Heart left ventricle (tissue), 11 donors: ENCODE results near the gene LVRN. TPM values are rescaled to one million over a fixed set of nuclear protein-coding genes. Genes with fewer than 3 reads are reported as not detected.

Experiments
- polyA plus RNA-seq, 2 donors: library from polyadenylated mRNA; stranded (reverse); fragments of 200-250 nt; gene quantifications; one replicate each; pipeline ENCODE4 v1.2.3, GENCODE V29; 2013
- total RNA-seq, 9 donors: library from RNA; depleted of rRNA in 2 of 9; stranded (reverse); fragments of >200 nt in 2 of 9; fragmentation: NEBNext Ultra II Directional in 3 of 9; extraction: Animal tissue kit (Norgen Biotek cat#: 25700) in 3 of 9; gene quantifications; one replicate each; pipeline versions ENCODE4 v1.1.0 to v1.2.4, GENCODE V29; 2016 to 2023
- donor health status: ischemic (EF 13 %, LVEDD 7.1; RV severe dilation, severe dysfunction).
- donor health status: healthy with polysubstance abuse.
- donor health status: DM: no; HTN: yes; CAD: no.
- donor health status: DM: no; HTN: no; CAD: no.
- donor health status: ischemic (EF 25% LVEDD 5.7; RV mildly dilated, moderate dysfunction).
- donor health status: healthy.
- donor health status: DM: yes; HTN: yes; CAD: no.
- donor health status: PGD.
- donor health status: nonischemic (EF 23%, LVEDD 6.1; RV moderate dilation, normal function).

LVRN gene
- total and polyA plus RNA-seq, 11 donors: 0.13 to 2.1 (median 0.38) TPM; not detected in 3

Other genes starting within 250 kb of the LVRN start
- gene CDO1, start 145.8 kb upstream of the LVRN start, total RNA-seq: 10 to 100 TPM in 3 of 9 donors, 1 to 10 TPM in 6; 2.7 to 37.2 (median 5.2) TPM
- 1 to 10 TPM; 4.8 to 6.4 TPM for gene CDO1, start 145.8 kb upstream of the LVRN start, polyA plus RNA-seq
- gene ATG12, start 120.9 kb upstream of the LVRN start, total RNA-seq: 10 to 100 TPM; 15.3 to 29.2 (median 20.8) TPM
- gene ATG12, start 120.9 kb upstream of the LVRN start, polyA plus RNA-seq: 10 to 100 TPM; 23.0 to 31.3 TPM
- gene AP3S1, start 120.5 kb upstream of the LVRN start, total RNA-seq: 10 to 100 TPM; 20.3 to 56.4 (median 46.6) TPM
- gene AP3S1, start 120.5 kb upstream of the LVRN start, polyA plus RNA-seq: 10 to 100 TPM; 40.8 to 42.1 TPM
- gene ARL14EPL, start 70.0 kb downstream of the LVRN start, total RNA-seq: not detected
- not detected for gene ARL14EPL, start 70.0 kb downstream of the LVRN start, polyA plus RNA-seq
- gene COMMD10, start 122.5 kb downstream of the LVRN start, total RNA-seq: 10 to 100 TPM; 25.2 to 42.2 (median 29.8) TPM
- gene COMMD10, start 122.5 kb downstream of the LVRN start, polyA plus RNA-seq: 10 to 100 TPM; 26.0 to 32.5 TPM